Measurements from ENCODE around the gene PTPRR.
"Not testable (repeated sequence)": the region's sequence is repeated elsewhere in the genome, so short reads cannot be mapped to it uniquely, and the experiment has no call there.

Gene PTPRR

DNA sequence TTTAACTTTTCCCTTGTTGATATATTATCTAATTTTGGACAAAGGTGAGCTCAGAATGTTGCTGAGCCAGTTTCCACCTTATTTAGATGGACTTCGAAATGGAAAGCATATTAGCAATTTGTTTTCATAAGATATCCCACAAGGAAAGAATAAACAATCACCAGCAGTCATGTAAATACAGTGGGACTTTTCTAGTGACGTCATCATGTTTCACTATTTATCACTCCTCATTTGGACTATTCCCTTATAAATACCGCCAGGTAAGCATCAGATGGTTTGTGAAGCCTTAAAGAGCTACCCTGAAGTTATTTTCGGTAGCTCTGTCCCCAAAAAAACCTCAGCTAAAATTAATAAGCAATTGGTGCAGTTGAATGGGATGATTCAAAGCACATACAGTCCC, 110.7 kb downstream of the PTPRR start:
- no peak overlapping the region for H3K4me3 ChIP-seq (replicated peaks; ENCODE audit: low read depth, low read length)
- no peak for DNase-seq (ENCODE audit: low read depth)
- TF ChIP-seq, protein P1, sequence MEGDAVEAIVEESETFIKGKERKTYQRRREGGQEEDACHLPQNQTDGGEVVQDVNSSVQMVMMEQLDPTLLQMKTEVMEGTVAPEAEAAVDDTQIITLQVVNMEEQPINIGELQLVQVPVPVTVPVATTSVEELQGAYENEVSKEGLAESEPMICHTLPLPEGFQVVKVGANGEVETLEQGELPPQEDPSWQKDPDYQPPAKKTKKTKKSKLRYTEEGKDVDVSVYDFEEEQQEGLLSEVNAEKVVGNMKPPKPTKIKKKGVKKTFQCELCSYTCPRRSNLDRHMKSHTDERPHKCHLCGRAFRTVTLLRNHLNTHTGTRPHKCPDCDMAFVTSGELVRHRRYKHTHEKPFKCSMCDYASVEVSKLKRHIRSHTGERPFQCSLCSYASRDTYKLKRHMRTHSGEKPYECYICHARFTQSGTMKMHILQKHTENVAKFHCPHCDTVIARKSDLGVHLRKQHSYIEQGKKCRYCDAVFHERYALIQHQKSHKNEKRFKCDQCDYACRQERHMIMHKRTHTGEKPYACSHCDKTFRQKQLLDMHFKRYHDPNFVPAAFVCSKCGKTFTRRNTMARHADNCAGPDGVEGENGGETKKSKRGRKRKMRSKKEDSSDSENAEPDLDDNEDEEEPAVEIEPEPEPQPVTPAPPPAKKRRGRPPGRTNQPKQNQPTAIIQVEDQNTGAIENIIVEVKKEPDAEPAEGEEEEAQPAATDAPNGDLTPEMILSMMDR (IDR thresholded peaks at IDR 0.05; ENCODE audit: low read length, missing control alignments) = no peak

DNA sequence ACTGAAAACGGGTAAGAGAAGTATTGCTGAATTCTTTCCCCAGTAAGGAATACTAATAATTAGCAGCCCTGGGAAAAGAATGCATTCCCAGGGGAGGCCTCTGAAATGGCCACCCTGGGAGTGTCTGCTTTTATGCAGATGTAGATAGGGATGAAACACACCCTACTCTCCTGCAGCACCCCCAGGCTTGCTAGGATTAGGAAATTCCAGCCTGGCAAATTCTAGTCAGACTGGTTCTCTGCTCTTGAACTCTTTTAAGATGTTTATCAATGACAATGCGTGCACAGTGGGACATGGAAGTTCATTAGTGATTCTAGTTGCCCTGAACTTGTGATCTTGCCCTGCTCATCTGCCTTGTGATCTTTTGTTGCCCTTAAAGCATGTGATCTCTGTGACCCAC, 112.5 kb downstream of the PTPRR start:
- not testable (repeated sequence) for DNase-seq (ENCODE audit: low read depth); H3K4me3 ChIP-seq (replicated peaks; ENCODE audit: low read depth, low read length)

DNA sequence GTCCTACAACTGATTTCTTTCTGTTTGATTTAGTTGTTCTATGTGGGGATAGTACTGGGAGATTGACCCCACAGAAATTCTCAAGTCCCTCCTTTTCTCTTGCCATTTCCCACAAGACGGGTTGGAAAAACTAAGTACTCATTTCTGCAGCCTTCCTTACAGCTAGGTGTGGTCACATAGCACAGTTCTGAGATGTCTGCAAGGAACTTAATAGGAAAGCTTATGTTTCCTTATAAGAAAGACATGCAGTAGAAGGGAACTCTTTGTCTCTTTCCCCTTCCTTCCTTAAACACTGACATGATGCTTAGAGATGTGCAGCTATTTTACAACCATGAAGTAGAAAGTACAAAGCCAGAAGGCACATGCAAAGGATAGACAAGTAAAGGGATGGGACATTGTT, 113.7 kb downstream of the PTPRR start:
- TF ChIP-seq, protein P1 (IDR thresholded peaks at IDR 0.05; ENCODE audit: low read length, missing control alignments) = no peak
- no peak for DNase-seq (ENCODE audit: low read depth)
- no peak overlapping the region for H3K4me3 ChIP-seq (replicated peaks; ENCODE audit: low read depth, low read length)

DNA sequence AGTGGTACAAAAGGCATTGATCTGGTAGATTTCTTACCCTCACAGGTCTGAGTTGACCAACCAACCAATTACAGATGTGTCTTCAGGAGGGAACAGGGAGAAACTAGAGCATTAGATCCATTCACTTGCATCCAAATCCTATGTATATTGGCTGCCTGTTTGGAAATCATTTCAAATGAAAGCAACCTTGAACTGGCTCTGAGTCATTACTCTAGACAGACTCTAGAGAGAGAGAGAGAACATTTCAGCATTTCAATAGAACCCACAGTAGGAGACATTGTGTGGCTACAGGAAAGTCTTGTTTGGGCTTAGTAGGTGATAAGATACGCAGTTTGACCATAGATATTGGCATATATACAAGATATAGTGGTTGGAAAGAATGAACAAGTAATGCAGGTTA, 114.5 kb downstream of the PTPRR start:
- no peak for DNase-seq (ENCODE audit: low read depth)
- TF ChIP-seq, protein P1 (IDR thresholded peaks at IDR 0.05; ENCODE audit: low read length, missing control alignments) = no peak
- H3K4me3 ChIP-seq (replicated peaks; ENCODE audit: low read depth, low read length) = no peak overlapping the region

DNA sequence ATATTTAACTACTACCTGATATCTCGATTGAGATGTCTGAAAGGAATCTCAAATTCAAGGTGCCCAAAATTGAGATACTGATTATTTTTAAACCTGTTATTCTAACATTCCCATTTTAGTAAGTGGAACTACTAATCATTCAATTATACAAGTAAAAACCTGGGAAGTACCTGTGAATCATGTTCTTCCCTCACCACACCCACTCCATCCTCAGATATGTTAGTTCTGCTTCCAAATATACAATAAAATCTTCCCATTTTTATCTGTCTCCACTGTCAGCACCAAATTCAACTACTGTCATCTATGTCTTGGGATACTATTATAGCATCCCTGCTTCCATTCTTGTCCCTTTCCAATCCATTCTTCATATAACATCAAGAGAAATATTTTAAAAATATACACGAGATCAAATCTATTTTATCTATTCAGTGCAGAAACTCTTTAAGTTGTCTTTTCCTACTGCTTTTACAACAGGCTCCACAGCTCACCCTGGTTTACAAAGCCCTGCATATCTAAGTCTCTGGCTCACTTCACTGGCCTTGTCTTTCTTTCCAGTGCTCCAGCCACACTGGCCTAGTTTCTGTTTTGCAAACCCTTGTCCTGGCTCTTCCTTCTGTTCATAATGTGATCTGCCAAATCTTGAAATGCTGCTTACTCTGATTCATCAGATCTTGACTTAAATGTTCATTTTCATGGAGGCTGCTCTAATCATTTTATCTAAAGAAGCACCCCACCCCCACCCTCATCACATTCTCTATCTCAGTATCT, 122.3 kb downstream of the PTPRR start:
- TF ChIP-seq, protein P1 (IDR thresholded peaks at IDR 0.05; ENCODE audit: low read length, missing control alignments) = no peak
- no peak overlapping the region for H3K4me3 ChIP-seq (replicated peaks; ENCODE audit: low read depth, low read length)
- no peak for DNase-seq (ENCODE audit: low read depth)

DNA sequence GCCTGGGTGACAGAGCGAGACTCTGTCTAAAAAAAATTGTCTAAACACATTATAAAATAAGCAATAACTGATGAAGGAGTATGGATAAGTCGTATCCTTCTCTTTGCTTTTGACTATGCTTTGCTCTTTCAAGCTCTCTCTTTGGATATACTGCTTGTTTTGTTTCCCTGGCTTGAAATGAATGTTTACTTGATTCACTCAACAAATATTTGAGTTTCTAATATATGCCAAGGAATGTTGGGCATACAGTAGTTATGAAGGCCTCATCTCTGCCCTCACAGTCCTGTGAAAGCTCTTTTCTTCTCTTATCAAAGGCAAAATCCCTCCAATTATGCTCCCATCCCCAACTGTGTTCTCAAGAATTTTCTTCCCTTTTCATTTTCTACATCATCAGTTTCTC, 123.5 kb downstream of the PTPRR start:
- no peak for DNase-seq (ENCODE audit: low read depth)
- TF ChIP-seq, protein P1 (IDR thresholded peaks at IDR 0.05; ENCODE audit: low read length, missing control alignments) = no peak
- H3K4me3 ChIP-seq (replicated peaks; ENCODE audit: low read depth, low read length) = no peak overlapping the region

DNA sequence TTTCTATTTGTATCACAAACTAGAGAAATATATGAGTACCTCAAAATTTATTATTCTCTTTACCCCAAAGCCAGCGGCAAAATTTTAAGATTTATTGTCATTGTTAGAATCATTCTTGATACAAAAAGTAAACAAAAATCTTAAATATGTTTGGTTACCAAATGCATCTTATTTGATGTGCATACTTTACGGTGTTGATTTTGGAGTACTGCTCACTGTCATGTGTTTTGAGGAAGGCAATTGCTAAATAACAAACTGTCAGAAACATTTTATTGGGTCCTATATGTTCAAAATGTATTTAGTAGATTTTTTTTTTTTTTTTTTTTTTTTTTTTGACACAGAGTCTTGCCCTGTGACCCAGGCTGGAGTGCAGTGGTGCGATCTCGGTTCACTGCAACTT, 124.9 kb downstream of the PTPRR start:
- no peak overlapping the region for H3K4me3 ChIP-seq (replicated peaks; ENCODE audit: low read depth, low read length)
- no peak for DNase-seq (ENCODE audit: low read depth)
- TF ChIP-seq, protein P1 (IDR thresholded peaks at IDR 0.05; ENCODE audit: low read length, missing control alignments) = no peak

Data from fibroblast of pulmonary artery (primary cell).